Gastrocnemius medialis (tissue), 4 donors: ENCODE data around the gene NPAS3. TPM values are rescaled to one million over a fixed set of nuclear protein-coding genes. Genes with fewer than 3 reads are reported as not detected.

Experiments used
- ATAC-seq, 2 donors: fragments of 150-250 bp; one replicate each; pipeline ENCODE4 v1.9.1; 2016
- DNase-seq, 2 donors: peaks; one replicate each; pipeline ENCODE4 v3.0.0-alpha.2; 2019
- H3K27ac ChIP-seq, 4 donors: fragments of 200-600 bp; sonication (generic); 1 replicate in 1 of 4; 2 replicates in 3 of 4; pipeline ENCODE4 v1.5.1; 2016 to 2018; ENCODE audit warnings: mild to moderate bottlenecking in 2 of 4, moderate library complexity in 1 of 4
- H3K27me3 ChIP-seq, 3 donors: fragments of 200-600 bp; sonication (generic) in 2 of 3; 1 replicate in 1 of 3; 2 replicates in 2 of 3; pipeline versions ENCODE4 v1.5.1 to v1.6.0; 2016 to 2019; ENCODE audit warnings: mild to moderate bottlenecking in 1 of 3, moderate library complexity in 1 of 3
- H3K36me3 ChIP-seq, 2 donors: fragments of 200-600 bp; sonication (generic) in 1 of 2; one replicate each; pipeline ENCODE4 v1.5.1; 2017 to 2018
- H3K4me1 ChIP-seq, 2 donors: fragments of 200-600 bp; sonication (generic) in 1 of 2; one replicate each; pipeline ENCODE4 v1.5.1; 2016 to 2017; ENCODE audit warnings: mild to moderate bottlenecking in 2 of 2
- H3K4me3 ChIP-seq, 4 donors: fragments of 200-600 bp; sonication (generic) in 3 of 4; 1 replicate in 1 of 4; 2 replicates in 3 of 4; pipeline ENCODE4 v1.5.1; 2016 to 2019; ENCODE audit warnings: mild to moderate bottlenecking in 2 of 4
- H3K9me3 ChIP-seq, 3 donors: fragments of 200-600 bp; sonication (generic) in 2 of 3; 1 replicate in 1 of 3; 2 replicates in 2 of 3; pipeline ENCODE4 v1.5.1; 2016 to 2019
- POLR2A ChIP-seq, 2 donors: fragments of 450-650 bp; IDR thresholded peaks; one replicate each; pipeline ENCODE4 v1.6.1; 2017; ENCODE audit warnings: antibody characterized with exemption in 2 of 2, mild to moderate bottlenecking in 2 of 2, moderate library complexity in 2 of 2
- in situ Hi-C, 4 donors: fragments of 200-750 bp; cut with MboI; loops; one replicate each; pipeline versions ENCODE4 v1.15.0 to v1.8.0; 2017; ENCODE audit warnings: low sequenced_read_pairs in 4 of 4
- intact Hi-C: fragments of 100-400 bp; cut with DNase I; formaldehyde crosslinking; loops from one replicate; pipeline ENCODE4 v1.15.1; 2023; ENCODE audit warnings: low total_unique reads
- total RNA-seq, 4 donors: library from RNA; depleted of rRNA; stranded (reverse); fragments of >200 nt; gene quantifications; one replicate each; pipeline versions ENCODE4 v1.1.0 to v1.2.3, GENCODE V29; 2016
- TF ChIP-seq, protein P1 (sequence below), 5 experiments: fragments of 450-650 bp in 3 of 5; fragments of 200-600 bp in 2 of 5; sonication (generic) in 2 of 5; IDR thresholded peaks in 4 of 5; conservative IDR thresholded peaks in 1 of 5; 1 replicate in 4 of 5; 2 replicates in 1 of 5; pipeline ENCODE4 v1.5.1; 2016 to 2019; ENCODE audit warnings: antibody characterized with exemption in 5 of 5, mild to moderate bottlenecking in 3 of 5, moderate library complexity in 3 of 5

The NPAS3 gene
- total RNA-seq, 4 donors from 2014 or later = 0.82 to 1.00 TPM; not detected in 2

DNA sequence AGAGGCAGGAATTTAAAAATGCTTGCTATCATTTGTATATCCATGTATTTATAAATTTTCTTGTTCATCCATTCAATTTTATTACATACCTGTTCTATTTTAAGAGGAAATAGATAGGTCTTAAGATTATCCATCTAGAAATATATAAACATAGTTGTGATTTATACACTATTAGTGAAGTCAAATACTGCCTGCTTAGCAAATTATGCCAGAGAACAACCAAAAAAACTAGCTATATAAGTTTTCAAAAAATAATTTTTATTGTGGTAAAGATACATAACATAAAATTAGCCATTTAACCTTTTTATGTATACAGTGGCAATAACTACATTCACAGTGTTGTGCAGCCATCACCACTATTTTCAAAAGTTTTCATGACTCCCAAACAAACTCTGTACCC is 237.3 kb downstream of the NPAS3 start:
- H3K36me3 ChIP-seq = no peaks in the 10 kb centered on the region
- TF ChIP-seq POLR2A (IDR thresholded peaks at IDR 0.05) = no peak
- TF ChIP-seq, protein P1, sequence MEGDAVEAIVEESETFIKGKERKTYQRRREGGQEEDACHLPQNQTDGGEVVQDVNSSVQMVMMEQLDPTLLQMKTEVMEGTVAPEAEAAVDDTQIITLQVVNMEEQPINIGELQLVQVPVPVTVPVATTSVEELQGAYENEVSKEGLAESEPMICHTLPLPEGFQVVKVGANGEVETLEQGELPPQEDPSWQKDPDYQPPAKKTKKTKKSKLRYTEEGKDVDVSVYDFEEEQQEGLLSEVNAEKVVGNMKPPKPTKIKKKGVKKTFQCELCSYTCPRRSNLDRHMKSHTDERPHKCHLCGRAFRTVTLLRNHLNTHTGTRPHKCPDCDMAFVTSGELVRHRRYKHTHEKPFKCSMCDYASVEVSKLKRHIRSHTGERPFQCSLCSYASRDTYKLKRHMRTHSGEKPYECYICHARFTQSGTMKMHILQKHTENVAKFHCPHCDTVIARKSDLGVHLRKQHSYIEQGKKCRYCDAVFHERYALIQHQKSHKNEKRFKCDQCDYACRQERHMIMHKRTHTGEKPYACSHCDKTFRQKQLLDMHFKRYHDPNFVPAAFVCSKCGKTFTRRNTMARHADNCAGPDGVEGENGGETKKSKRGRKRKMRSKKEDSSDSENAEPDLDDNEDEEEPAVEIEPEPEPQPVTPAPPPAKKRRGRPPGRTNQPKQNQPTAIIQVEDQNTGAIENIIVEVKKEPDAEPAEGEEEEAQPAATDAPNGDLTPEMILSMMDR (IDR thresholded peaks at IDR 0.05 in 4 of 5, conservative IDR thresholded peaks at IDR 0.05 in 1 of 5) = no peak
- no peak overlapping the region for H3K4me3 ChIP-seq
- DNase-seq (no peak), ATAC-seq (no peak)
- in situ Hi-C loops = no loop called here
- intact Hi-C loops = no loop called here
- no peaks in the 10 kb centered on the region for H3K9me3 ChIP-seq
- no peak overlapping the region for H3K27ac ChIP-seq
- no peaks in the 10 kb centered on the region for H3K27me3 ChIP-seq
- H3K4me1 ChIP-seq = no peaks in the 10 kb centered on the region

DNA sequence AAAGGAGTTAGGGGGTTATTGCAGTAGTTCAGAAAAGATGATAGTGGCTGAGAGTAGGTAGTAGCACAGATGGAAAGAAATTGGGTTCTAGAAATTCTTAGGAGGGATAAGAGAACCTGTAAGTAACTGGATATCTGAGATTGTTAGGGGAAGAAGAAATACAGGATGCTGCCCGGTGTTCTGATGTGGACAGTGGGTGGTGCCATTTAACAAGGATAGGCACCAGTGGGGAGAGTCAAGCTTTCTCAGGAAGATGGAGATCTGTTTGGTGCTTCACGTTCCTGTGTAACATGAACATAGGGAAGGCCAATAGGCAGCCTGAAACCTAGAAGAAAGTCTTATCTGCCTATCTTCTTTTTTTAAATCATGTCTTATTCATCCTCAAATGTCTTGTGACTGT is 245.9 kb downstream of the NPAS3 start:
- no peaks in the 10 kb centered on the region for H3K4me1 ChIP-seq
- DNase-seq (no peak), ATAC-seq (no peak)
- no peak overlapping the region for H3K27ac ChIP-seq
- no peaks in the 10 kb centered on the region for H3K36me3 ChIP-seq
- intact Hi-C loops (no loop called here), in situ Hi-C loops (no loop called here)
- no peak overlapping the region for H3K4me3 ChIP-seq
- no peak for TF ChIP-seq POLR2A (IDR thresholded peaks at IDR 0.05)
- TF ChIP-seq, protein P1 (IDR thresholded peaks at IDR 0.05 in 4 of 5, conservative IDR thresholded peaks at IDR 0.05 in 1 of 5) = no peak
- no peaks in the 10 kb centered on the region for H3K27me3 ChIP-seq
- H3K9me3 ChIP-seq = no peaks in the 10 kb centered on the region

DNA sequence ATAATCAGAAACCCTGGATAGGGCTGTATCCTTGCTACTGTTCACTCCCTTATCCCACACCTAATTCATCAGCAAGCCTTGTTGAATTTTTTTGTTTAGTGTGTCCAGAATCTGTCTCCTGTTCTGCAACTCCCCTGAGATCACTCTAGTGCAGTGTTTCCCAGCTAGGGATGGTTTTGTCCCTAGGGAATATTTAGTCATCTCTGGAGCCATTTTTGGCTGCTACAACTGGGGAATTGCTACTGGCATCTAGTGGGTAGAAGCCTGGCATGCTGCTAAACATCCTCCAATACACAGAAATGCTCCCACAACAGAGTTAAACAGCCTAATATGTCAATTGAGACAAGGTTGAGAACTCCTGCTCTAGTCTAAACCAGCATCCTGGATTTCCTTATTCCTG is 248.0 kb downstream of the NPAS3 start:
- no peaks in the 10 kb centered on the region for H3K9me3 ChIP-seq
- H3K36me3 ChIP-seq = no peaks in the 10 kb centered on the region
- in situ Hi-C loops (no loop called here), intact Hi-C loops (no loop called here)
- ATAC-seq (no peak), DNase-seq (no peak)
- TF ChIP-seq, protein P1 (IDR thresholded peaks at IDR 0.05 in 4 of 5, conservative IDR thresholded peaks at IDR 0.05 in 1 of 5) = no peak
- no peak for TF ChIP-seq POLR2A (IDR thresholded peaks at IDR 0.05)
- H3K4me1 ChIP-seq = no peaks in the 10 kb centered on the region
- no peak overlapping the region for H3K4me3 ChIP-seq
- no peaks in the 10 kb centered on the region for H3K27me3 ChIP-seq
- H3K27ac ChIP-seq = no peak overlapping the region

DNA sequence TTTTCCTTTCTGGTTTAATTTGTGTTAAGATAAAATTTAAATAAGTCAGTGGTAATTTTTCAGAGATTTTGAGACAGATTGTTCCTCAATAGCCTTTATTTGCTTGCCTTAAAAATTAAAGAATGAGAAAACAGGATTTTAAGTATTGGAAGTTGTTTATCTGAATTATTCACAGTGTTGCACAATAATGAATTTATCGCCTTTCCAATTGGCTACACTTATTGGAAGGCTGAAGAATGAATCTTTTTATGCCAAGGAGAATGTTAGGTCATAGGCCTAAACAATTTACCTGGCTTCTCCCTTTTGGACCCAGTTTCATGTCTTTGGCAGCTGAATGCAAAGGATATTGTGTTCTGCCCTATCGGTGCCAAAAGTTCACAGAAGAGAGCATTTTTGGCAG is 250.2 kb downstream of the NPAS3 start:
- Histone ChIP-seq H3K27ac (no peak overlapping the region), H3K4me3 (no peak overlapping the region), H3K36me3 (no peaks in the 10 kb centered on the region), H3K9me3 (no peaks in the 10 kb centered on the region), H3K27me3 (no peaks in the 10 kb centered on the region), H3K4me1 (no peaks in the 10 kb centered on the region)
- intact Hi-C loops = no loop called here
- TF ChIP-seq, protein P1 (IDR thresholded peaks at IDR 0.05 in 4 of 5, conservative IDR thresholded peaks at IDR 0.05 in 1 of 5) = no peak
- TF ChIP-seq POLR2A (IDR thresholded peaks at IDR 0.05) = no peak
- DNase-seq (no peak), ATAC-seq (no peak)
- in situ Hi-C loops = no loop called here

DNA sequence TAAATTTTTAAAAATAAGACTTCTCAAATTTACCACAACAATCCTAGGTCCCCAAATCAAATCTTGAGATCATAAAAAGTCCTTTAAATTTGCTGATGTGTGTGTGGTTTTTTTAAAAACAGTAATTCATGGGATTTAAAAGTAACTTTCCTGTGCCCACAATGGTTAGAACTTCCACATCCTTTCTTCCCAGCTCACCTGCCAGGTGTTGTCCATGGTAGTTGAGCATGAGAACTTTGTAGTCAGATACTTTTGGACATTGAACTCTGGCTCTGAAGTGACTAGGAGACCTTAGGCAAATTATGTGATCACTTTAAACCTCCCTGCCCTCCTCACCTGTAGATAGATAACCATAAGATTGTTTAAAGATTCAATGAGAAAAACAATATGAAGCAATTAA is 253.2 kb downstream of the NPAS3 start:
- intact Hi-C loops = no loop called here
- H3K4me1 ChIP-seq = no peaks in the 10 kb centered on the region
- H3K27ac ChIP-seq = no peak overlapping the region
- no peak overlapping the region for H3K4me3 ChIP-seq
- H3K9me3 ChIP-seq = no peaks in the 10 kb centered on the region
- H3K27me3 ChIP-seq = no peaks in the 10 kb centered on the region
- ATAC-seq (no peak), DNase-seq (no peak)
- H3K36me3 ChIP-seq = no peaks in the 10 kb centered on the region
- TF ChIP-seq, protein P1 (IDR thresholded peaks at IDR 0.05 in 4 of 5, conservative IDR thresholded peaks at IDR 0.05 in 1 of 5) = no peak
- TF ChIP-seq POLR2A (IDR thresholded peaks at IDR 0.05) = no peak
- in situ Hi-C loops = no loop called here
